Dermis microvascular lymphatic vessel endothelial cell (primary cell): Measurements from ENCODE around the gene FAM168A. TPM values are rescaled to one million over a fixed set of nuclear protein-coding genes. Genes with fewer than 3 reads are reported as not detected.
A peak's percentile ranks its signal among the peaks of the same experiment; 100 is the strongest.

Experiments used
- DNase-seq, 2 donors: peaks; one replicate each; pipeline versions ENCODE4 v3.0.0 to v3.0.0-alpha.2; 2010; ENCODE audit warnings: low read depth in 2 of 2
- total RNA-seq: library from RNA; depleted of rRNA; stranded (reverse); fragments of >200 nt; gene quantifications from 2 replicates; pipeline ENCODE4 v1.2.1, GENCODE V29; 2014

FAM168A gene, protein sequence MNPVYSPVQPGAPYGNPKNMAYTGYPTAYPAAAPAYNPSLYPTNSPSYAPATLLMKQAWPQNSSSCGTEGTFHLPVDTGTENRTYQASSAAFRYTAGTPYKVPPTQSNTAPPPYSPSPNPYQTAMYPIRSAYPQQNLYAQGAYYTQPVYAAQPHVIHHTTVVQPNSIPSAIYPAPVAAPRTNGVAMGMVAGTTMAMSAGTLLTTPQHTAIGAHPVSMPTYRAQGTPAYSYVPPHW
- total RNA-seq: 8.0 and 10.9 TPM in 2 replicates

- DNase-seq: peak; percentile 87 to 95
These were observed at the start of gene FAM168A for GRCh38 chr11:73597956-73598718. FAM168A (minus strand) TSS chr11:73598112; CDS start chr11:73468474, 129,638 bp downstream.

GRCh38 chr11:73647459-73648100, 49.7 kb upstream of the FAM168A start:
- peak; percentile 59 to 79 for DNase-seq

GRCh38 chr11:73645972-73646631, 48.2 kb upstream of the FAM168A start, which contains the start of gene PLEKHB1:
PLEKHB1 (plus strand) TSS chr11:73646581; CDS start chr11:73646609, 28 bp downstream.
- DNase-seq: no peak

DNA sequence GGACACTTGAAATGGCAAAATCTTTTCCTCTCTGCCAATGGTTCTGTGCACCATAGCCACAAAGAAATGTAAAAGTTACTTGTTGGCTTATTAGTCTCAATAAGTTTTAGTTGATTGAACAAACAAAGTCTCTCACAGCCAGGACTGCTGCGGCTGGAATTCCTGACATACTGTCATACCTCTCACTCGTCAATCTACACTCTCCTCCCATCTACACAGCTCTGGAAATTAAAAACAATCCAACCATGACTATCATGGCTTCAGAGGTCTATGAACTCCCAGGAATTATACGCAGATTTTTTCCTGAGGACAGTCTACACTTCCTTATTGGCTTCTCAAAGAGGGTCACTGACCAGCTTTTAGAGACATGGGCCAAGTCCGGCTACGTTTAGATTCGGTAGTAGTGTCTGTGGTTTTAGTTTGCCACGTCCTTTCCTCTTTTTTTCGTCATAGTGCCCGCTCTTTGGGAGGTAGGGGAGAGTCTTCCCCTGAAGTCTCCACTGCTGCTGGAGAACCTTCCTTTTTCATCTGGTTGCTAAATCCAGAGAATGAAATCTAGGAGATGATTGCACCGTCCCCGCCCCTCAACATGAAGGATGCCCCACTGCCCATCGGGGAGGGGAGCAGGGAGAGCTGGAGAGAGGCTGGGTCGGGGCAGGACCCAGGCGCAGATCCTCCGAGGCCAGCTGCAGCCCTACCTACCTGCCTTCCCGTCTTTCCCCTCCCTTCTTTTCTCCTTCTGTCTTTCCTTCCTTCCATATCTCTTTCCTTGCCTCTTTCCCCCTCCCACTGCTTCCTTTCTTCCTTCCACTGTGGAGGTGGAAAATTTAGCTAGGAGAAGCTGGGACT, 47.4 kb upstream of the FAM168A start:
- DNase-seq: no peak

DNA sequence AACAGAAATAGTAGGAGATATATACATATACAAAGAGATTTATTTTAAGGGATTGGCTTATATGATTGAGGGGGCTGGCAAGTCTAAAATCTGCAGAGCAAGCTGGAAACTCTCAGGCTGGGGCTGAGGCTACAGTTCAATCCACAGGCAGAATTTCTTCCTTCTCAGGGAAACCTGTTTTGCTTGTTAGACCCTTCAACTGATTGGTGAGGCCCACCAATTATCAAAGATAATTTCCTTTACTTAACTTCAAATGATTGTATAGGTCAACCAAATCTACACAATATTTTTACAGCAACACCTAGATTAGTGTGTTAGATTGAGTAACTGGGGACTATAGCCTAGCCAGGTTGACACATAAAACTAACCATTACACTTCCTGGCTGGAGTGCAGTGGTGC, 43.8 kb upstream of the FAM168A start:
- DNase-seq: no peak

- DNase-seq: no peak
These were observed 42.7 kb upstream of the FAM168A start for GRCh38 chr11:73640592-73640991.

DNA sequence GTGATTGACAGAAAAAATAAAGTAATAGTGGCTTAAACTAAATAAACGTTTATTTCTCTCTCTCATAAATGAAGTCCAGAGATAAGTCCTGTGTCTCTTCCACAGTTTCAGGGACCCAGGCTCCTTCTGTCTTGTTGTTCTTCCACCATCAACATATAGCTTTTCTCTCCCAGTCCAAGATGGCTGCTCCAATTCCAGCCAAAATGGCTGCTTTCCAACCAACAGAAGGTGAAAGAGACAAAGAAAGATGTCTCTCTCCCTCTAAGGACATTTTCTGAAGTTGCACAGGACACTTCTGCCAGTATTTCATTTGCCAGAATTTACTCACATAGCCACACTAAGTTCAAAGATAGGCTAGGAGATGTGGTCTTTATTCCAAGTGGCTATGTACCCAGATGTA, 39.1 kb upstream of the FAM168A start:
- no peak for DNase-seq

GRCh38 chr11:73636249-73636648, 38.3 kb upstream of the FAM168A start:
- no peak for DNase-seq

DNA sequence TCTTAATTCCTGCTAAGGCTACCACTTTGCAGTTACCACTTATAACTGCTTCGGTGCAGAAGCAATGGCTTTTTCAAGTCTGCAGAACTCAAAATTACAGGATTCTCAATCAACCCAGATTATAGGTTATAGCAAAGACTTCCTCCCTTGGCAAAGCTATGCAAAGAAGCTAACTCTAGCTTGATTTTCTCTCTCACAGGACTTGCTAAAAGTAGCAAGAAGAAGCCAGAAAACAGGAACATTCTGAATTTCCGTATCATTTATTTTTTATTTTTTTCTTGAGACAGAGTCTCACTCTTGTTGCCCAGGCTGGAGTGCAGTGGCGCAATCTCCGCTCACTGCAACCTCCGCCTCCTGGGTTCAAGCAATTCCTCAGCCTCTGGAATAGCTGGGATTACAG, 37.8 kb upstream of the FAM168A start:
- no peak for DNase-seq

- no peak for DNase-seq
These were observed 36.1 kb upstream of the FAM168A start for GRCh38 chr11:73633999-73634398.

DNA sequence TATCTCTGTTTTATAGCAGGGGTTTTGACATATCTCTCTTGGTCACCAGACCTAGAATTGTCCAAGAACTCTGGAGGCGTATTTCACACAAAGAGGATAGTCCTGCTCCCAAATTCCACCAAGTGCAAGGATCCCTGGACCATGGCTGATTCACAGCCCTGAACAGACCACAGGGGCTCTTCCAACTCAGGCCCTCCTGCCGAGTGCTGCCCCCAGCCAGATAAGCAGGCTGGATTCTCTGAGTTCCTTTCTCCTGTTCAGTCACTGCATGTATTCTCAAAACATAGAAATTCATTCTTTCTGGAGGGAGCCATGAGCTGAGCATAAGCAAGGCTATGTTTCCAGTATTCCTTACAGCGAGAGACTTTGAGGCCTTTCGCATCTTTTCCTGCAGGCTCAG, 35.1 kb upstream of the FAM168A start:
- DNase-seq: no peak

GRCh38 chr11:73629907-73630306, 32.0 kb upstream of the FAM168A start:
- no peak for DNase-seq

- DNase-seq: peak; percentile 51 to 68
These were observed 27.9 kb upstream of the FAM168A start for GRCh38 chr11:73625696-73626318.

GRCh38 chr11:73623686-73624085, 25.8 kb upstream of the FAM168A start:
- DNase-seq: no peak

DNA sequence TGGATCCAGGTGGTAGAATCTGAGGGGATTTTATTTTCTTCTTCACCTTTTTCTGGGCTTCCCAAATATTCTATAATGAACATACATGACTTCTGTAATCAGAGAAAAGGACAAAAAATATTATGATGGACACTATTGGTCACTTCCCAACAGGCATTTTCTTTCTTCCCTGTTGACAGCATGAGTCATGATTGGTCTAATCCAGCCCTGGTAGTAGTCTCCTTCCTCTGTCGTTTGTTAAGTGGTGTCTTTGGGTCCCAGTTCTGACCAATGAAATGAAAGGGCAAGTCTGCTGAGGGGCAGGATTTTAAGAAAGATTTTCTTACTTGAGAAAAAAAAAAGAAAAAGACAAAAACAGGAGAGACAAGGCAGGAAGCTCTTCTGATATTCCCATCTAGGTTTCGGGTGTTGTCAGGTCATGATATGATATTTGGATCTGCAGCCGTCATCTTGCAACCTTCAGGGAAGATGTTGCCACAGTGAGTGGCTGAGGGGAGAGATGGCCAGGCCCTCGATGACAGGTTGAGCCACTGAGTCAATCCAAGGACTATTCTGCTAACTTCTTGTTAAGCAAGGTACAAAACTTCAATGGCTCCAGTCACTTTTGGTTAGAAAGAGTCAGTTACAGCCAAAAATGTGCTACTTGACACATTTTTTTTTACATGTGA, 25.1 kb upstream of the FAM168A start:
- DNase-seq: no peak

DNA sequence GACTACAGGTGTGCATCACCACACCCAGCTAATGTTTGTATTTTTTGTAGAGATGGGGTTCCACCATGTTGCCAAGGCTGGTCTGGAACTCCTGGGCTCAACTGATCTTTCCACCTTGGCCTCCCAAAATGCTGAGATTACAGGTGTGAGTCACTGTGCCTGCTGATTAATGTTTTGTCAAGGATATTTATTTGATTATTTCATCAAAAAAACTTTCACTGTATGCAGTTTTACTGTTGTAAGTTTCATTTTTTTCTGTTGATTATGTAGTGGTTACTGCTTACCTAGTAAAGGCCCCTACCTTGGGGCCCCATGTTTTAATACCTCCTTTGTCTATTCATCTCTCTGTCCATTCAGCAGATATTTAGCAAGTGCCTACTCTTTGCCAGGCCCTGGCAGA, 16.7 kb upstream of the FAM168A start:
- DNase-seq: no peak

DNA sequence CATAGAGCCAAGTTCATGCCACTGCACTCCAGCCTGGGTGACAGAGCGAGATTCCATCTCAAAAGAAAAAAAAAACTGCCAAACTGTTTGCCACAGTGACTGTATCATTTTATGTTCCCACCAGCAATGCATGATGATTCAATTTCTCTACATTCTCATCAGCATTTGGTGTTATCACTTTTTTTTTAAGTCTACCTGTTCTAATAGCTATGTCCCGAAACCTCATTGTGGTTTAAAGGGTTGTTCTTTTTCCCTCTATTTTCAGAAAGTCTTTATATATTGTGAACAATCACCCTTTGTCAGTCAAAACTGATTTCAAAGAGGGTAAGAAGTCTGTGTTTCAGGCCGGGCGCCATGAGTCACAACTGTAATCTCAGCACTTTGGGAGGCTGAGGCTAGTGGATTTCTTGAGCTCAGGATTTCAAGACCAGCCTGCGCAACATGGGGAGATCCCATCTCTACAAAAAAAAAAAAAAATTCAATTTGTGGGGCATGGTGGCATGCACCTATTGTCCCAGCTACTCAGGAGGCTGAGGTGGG, 14.8 kb upstream of the FAM168A start:
- DNase-seq: no peak

GRCh38 chr11:73598719-73599379, 937 bp upstream of the FAM168A start:
- DNase-seq: no peak

DNA sequence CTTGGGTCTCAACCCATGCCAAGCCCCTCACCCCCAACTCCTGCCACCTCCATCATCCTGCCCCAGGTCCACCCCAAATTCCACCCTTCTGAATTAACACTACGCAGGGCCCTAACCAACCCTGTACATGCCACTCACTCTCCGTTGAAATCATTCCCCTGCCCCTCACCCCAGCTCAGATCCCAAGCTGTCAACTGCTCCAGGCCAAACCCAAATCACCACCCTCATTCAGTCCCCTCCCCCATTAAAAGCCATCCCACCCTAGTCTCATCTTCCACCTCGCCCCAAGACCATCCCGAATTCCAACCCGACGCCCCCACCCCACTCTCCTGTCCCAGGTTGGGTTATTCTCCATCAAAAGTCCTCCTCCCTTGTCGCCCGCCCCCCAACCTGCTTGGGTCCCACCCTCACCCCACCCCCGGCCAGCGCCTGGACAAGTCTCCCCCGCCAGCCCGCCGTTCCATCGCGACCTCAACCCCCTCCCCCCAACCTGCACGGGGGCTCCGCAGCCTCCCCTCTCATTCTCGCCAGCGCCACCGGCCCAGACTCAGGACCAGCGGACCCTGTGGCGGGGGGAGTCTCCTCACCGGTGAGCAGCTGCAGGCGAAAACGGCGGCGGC, 466 bp downstream of the FAM168A start:
- no peak for DNase-seq
